Measurements from ENCODE around the gene OPTN.
"Not testable (repeated sequence)": the region's sequence is repeated elsewhere in the genome, so short reads cannot be mapped to it uniquely, and the experiment has no call there.

Gene OPTN

DNA sequence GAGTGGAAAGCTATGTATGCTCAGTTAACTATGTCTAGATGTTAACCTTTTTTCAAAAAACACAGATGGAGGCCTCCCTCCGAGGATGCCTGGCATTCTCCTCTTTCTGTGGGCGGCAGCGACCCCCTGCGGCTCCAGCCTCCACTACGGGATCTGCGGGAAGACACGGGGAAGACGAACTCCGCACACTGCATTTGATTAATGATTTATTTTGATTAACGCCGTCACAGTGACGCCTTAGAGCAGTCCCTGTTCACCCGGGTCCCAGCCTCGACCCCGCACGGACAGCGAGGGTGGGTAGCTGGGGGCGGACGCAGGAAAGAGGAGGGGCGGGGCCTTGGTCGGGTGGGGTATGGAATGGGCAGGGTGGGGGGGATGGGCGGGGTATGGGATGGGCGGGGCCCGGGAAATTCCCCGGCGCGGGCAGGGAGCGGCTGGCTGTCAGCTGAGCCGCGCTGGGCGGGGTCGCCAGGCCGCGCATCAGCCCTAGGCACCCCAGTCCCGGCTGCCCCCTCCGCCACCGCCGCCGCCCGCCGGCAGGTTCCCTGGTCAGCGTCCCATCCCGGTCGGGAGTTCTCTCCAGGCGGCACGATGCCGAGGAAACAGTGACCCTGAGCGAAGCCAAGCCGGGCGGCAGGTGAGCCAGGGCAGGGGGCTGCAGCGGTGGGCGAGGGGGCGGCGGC is at the start of gene OPTN:
TSS of gene OPTN (plus strand) at position 498 of the 683 bp plus-strand sequence. CDS start 8,960 bp downstream, outside the sequence.
- DNase-seq (ENCODE audit: low read depth, low spot score): no peak

DNA sequence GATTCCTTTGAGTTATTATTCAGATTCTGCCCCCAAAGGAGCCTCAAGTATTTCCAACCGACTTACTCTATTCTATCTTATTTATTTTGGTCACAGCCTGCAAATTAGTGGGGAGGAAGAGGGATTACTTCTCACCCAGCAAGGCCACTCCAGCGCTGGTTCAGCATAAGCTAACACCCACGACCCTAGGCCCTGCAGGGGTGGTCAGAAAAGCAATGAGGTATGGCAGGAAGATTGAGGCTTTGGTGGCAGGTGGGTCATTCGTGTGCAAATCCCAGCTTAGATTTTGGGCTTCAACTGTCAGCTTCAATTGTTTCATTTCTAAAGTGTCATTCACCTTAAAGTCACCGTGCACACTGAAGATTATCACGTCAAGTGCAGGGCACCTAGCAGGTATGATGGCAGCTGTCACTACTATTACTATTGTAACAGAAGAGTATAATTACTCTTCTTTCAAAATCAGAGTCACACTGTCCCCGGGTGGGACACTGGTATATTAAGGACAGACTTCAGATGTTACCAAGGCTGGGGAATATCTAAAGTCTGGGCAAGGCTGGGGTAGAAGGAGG is 48.8 kb upstream of the OPTN start:
- DNase-seq (ENCODE audit: low read depth, low spot score): no peak

DNA sequence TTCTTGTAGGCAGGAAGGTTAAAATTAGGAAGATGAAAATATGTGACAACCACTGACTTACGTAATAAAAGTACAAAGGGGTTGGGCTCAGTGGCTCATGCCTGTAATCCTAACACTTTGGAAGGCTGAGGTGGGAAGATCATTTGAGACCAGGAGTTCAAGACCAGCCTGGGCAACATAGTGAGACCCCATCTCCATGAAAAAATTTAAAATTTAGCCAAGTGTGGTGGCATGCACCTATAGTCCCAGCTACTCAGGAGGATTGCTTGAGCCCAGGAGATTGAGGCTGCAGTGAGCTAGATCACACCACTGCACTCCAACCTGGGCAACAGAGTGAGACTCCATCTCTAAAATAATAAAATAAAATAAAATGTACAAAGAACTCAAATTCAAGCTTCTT is 46.8 kb upstream of the OPTN start:
- DNase-seq (ENCODE audit: low read depth, low spot score): not testable (repeated sequence)

- no peak for DNase-seq (ENCODE audit: low read depth, low spot score)
Measured at GRCh38 chr10:13053794-13054462, 46.0 kb upstream of the OPTN start.

- no peak for DNase-seq (ENCODE audit: low read depth, low spot score)
Measured at GRCh38 chr10:13054844-13055243, 45.1 kb upstream of the OPTN start.

- DNase-seq (ENCODE audit: low read depth, low spot score): no peak
Measured at GRCh38 chr10:13056456-13057077, 43.4 kb upstream of the OPTN start.

GRCh38 chr10:13062803-13063202 is 37.2 kb upstream of the OPTN start:
- no peak for DNase-seq (ENCODE audit: low read depth, low spot score)

GRCh38 chr10:13066527-13066926 is 33.4 kb upstream of the OPTN start:
- DNase-seq (ENCODE audit: low read depth, low spot score): no peak

DNA sequence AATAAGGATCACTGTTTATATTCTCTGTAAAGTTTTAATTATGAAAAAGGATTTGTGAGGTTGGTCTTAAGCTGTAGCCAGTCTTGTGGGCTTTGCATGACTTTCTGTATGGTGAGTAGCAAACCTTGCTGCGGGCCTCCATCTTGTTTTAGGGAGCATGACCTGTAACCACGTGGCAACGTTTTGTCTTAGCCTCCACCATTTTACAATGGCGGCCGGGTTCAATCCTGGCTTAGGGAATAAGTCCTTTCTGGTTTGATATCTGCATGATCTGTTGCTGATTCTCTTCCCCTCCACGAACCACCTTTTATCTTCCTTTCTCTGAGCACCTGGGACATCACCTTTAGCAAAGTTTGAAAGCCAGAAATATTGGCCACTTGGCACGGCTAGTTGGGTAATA is 32.5 kb upstream of the OPTN start:
- DNase-seq (ENCODE audit: low read depth, low spot score): no peak

- DNase-seq (ENCODE audit: low read depth, low spot score): no peak
Measured at GRCh38 chr10:13068071-13068470, 31.9 kb upstream of the OPTN start.

GRCh38 chr10:13068484-13068883 is 31.5 kb upstream of the OPTN start:
- no peak for DNase-seq (ENCODE audit: low read depth, low spot score)

GRCh38 chr10:13072339-13072738 is 27.6 kb upstream of the OPTN start:
- DNase-seq (ENCODE audit: low read depth, low spot score): no peak

GRCh38 chr10:13074563-13075451 is 25.2 kb upstream of the OPTN start:
- no peak for DNase-seq (ENCODE audit: low read depth, low spot score)

- DNase-seq (ENCODE audit: low read depth, low spot score): no peak
Measured at GRCh38 chr10:13078912-13079775, 20.8 kb upstream of the OPTN start.

GRCh38 chr10:13079776-13080050 is 20.2 kb upstream of the OPTN start:
- no peak for DNase-seq (ENCODE audit: low read depth, low spot score)

DNA sequence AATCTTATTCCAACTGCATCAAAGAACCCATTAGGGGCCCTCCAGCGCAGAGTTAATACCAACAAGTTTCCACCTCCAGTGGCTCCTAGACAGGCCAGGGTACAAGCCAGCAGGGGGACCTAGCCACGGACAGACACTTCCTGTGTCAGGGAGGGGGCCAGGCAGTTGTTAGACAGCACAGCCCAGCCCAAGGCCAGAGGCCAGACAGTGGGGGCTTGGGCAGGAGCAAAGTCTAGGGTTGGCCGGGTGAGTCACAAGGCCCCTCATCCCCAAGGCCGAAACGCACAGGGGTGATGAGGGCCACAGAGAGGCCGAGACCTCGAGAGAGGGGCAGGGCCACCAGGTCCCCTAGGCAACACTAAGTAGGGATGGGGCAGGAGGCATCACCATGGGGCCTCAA is 19.3 kb upstream of the OPTN start:
- no peak for DNase-seq (ENCODE audit: low read depth, low spot score)

GRCh38 chr10:13083700-13084099 is 16.3 kb upstream of the OPTN start:
- not testable (repeated sequence) for DNase-seq (ENCODE audit: low read depth, low spot score)

GRCh38 chr10:13086056-13086455 is 13.9 kb upstream of the OPTN start:
- DNase-seq (ENCODE audit: low read depth, low spot score): no peak

- DNase-seq (ENCODE audit: low read depth, low spot score): no peak
Measured at GRCh38 chr10:13087601-13087985, 12.4 kb upstream of the OPTN start.

DNA sequence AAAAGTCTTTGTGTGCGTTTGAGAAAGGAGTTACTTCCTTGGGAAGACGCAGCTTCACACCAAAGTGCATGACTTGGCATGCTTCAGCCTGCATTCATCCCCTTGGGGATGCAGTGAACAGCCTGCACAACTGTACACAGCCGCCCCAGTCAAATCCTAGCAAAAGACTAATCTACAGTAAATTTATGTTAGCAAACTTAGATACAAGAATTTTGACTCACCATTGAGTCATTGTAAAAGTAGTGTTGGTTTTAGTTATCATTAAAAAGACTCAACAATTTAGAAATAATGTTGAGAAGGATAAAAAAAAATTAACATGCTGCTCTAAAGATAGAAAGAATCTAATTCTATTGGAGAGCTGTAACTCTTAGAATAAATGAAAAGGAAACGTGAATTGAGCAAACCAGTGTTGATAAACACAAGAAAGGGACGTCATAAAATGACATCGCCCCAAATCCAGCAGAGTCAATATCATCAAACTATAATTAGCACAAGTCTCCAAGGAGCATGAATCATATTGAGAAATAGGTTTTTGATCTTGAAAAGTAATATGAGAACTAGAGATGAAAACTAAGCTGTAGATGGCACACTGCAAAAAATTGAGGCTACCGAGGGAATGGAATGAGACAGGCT is 11.9 kb upstream of the OPTN start:
- no peak for DNase-seq (ENCODE audit: low read depth, low spot score)
